Mesenteric fat pad (tissue), 1 donor: ENCODE results near the gene STAT5B. TPM values are rescaled to one million over a fixed set of nuclear protein-coding genes. Genes with fewer than 3 reads are reported as not detected.

Source experiments
- DNase-seq: peaks from one replicate; pipeline ENCODE4 v3.0.0-alpha.2; 2020; ENCODE audit warnings: low spot score
- total RNA-seq: library from RNA; stranded (reverse); fragmentation: NEBNext Ultra II Directional; extraction: Animal tissue kit (Norgen Biotek cat#: 25700); gene quantifications from one replicate; pipeline ENCODE4 v1.2.1, GENCODE V29; 2021
- donor health status: DM: yes; HTN: yes; CAD: no.

Gene STAT5B
- total RNA-seq, 1 donor from 2014 or later: 106 TPM

DNA sequence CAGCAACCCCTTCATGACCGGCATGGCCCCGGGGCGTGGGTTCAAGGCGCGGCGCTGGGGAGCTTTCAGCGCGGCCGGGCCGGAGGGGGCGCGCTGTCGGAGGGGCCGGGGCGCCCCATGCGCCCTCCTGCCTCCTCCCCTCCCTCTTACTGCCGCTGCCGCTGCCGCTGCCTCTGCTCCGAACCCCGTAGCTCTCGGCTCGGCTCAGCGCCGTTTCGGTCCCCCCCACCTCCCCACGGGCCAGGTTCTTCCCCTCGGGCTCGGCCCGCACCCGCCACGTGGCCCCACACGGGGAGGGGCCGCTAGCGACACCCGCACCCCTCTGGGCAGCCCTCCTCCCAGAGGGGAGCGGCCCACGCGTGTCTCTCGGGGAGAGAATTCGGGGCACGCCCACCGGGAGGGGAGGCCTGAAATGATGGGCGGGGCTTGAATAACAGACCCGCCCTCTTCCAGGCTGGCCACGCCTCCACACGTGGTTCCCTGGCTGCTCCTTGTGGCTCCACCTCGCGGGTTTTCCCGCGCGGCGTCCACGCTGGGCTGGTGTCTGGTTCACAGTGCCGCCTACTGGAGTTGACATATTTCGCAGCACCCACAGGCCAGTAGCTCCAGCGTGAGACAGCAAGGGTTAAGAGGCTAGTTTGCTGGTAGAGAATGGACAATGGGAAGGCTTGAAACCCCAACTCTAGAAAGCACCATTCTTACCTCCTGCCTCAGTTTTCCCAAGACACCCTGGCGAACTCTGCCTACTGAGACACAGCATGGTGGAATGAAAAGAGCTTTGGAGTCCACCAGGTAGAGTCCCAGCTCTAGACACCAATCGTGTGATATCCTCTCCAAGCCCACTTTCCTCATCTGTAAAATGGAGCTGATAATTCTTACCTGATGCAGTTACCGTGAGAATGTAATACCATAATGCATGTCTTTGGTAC is 95.0 kb downstream of the STAT5B start, which contains the start of gene KCNH4:
Gene KCNH4, minus strand, starts transcription at position 221 of the 929 bp plus-strand sequence. Its CDS starts 197 bp downstream, at position 24.
- DNase-seq: peak; percentile 96

GRCh38 chr17:42180411-42180921 is 95.7 kb downstream of the STAT5B start:
- no peak for DNase-seq

GRCh38 chr17:42179911-42180410 is 96.2 kb downstream of the STAT5B start:
- DNase-seq: no peak

- DNase-seq: no peak
These were observed 96.9 kb downstream of the STAT5B start for GRCh38 chr17:42179335-42179734.

- no peak for DNase-seq
These were observed 97.4 kb downstream of the STAT5B start for GRCh38 chr17:42178817-42179216.

- no peak for DNase-seq
These were observed 98.5 kb downstream of the STAT5B start for GRCh38 chr17:42177684-42178083.

DNA sequence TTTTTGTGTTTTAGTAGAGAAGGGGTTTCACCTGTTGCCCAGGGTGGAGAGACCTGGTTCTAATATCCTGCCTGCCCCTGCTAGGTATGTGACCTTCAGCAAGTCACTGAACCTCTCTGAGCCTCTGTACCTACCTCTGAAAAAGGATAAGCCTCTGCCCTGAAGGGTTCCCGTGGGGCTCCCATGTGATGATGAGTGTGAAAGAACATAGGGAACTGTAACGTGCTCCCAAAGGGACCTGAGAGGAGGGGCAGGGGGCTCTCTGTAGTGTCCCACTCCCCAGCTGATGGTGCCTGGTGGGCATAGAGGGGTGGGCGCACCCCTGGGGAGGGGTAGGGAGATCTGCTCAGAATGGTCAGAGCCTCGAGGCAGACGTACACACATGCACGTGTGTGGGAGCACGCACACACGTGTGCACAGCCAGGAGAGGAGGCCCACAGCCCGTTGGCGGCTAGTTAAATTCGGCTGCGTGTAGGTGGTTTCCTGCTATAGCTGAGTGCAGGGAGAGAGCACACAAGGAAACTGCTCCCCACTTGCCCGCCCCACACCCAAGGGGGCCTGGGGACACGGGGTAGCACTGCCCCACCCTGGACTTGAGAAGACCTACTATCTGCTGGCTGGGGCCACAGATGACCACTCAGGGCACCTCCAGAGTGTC is 101.9 kb downstream of the STAT5B start:
- DNase-seq: no peak

DNA sequence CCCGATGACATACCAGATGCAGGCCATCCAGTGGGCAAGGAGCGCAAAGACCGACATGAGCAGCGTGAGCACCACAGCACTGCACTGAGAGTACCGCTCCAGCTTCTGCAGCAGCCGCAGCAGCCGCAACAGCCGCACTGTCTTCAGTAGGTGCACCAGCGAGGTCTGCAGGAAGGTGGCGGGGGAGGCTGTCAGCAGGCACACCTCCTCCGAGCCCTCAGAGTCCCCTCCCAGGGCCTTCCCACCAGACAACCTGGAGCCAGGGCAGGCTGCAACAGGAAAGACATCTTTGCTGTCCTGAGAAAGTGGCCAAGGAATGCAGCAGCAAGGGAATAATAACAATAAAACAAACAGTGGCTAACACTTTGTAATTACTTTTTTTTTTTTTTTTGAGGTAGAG is 104.4 kb downstream of the STAT5B start:
- DNase-seq: no peak

- DNase-seq: no peak
These were observed 106.8 kb downstream of the STAT5B start for GRCh38 chr17:42169351-42169750.

- DNase-seq: no peak
These were observed 108.4 kb downstream of the STAT5B start for GRCh38 chr17:42167807-42168206.

DNA sequence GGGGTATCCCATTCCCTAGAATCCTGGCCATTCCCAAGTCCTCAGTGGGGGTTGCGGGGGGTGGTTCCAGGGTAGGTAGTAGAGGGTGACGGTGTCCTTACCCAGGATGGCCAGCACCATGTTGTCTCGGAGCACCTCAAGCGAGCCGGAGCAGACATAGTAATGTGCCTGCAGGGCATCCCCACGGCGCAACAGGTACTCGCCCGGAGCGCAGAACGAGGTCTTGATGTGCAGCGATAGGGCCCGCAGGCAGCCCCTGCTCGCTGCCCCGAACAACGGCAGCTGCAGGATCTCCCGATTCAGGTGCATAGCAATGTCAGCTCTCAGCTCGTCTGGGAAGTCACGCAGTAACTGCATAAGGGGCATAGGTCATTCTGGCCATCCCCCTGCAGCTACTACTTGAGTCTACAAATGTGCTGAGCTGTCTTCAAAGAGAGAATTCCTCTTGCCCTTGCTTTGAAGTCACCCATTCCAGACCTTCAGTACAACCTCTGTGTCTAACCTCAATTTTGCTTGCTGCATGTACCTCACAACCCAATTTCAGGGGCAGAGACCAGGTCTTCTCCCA is 109.9 kb downstream of the STAT5B start:
- no peak for DNase-seq

GRCh38 chr17:42165751-42166150 is 110.4 kb downstream of the STAT5B start:
- DNase-seq: no peak

- DNase-seq: no peak
These were observed 112.3 kb downstream of the STAT5B start for GRCh38 chr17:42163696-42164407.

- DNase-seq: no peak
These were observed 113.1 kb downstream of the STAT5B start for GRCh38 chr17:42163113-42163512.

DNA sequence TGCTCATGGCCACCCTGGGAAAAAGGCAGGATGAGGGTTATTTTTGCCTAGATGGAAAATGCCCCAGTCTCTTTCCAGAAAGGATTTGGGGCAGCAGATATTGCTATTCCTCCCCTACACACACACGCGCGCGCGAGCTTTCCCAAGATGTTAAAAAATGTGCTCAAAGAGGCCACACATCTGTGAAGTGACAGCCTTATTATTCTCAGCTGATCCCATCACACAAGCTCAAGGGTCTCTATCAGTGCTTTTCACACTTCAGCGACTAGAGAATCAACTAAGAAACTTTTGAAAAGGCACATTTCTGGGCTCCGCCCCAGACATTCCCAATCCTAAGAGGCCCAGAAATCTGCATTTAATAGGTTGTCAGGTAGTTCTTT is 115.7 kb downstream of the STAT5B start:
- no peak for DNase-seq

DNA sequence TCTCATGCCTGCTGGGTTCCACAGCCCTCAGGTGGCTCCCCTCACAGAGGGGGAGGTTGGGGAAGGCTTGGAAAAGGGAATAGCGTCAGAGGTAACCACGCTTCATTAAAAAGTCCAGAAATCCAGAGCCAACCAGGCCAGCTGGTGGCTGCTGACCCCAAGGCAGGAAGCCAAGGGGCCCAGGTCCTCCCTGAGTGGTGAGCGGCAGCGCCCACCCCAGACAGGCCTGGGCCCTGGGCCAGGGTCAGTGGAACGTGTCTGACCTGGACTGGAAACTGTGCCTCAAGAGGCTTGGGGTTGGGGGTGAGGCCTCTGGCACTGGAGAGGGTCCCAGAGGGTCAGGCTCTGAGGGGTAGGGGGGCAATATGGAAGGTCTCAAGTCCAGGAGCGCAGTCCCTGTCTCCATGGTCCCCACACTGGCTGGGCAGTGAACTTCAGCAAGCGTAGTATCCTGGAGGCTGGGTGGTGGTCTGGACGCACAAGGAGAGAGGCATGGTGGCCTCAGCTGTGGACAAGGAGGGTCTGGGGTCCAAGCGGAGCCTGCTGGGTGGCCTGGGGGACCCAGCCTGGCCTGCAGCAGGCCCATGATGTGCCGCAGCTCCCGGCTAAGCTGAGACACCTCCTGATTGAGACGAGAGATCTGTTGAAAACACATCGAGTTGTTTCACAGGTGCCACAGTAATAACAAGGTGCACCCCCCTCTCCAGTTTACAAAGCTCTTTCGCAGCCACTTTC is 116.2 kb downstream of the STAT5B start:
- no peak for DNase-seq

GRCh38 chr17:42155614-42156045 is 120.6 kb downstream of the STAT5B start:
- DNase-seq: no peak

DNA sequence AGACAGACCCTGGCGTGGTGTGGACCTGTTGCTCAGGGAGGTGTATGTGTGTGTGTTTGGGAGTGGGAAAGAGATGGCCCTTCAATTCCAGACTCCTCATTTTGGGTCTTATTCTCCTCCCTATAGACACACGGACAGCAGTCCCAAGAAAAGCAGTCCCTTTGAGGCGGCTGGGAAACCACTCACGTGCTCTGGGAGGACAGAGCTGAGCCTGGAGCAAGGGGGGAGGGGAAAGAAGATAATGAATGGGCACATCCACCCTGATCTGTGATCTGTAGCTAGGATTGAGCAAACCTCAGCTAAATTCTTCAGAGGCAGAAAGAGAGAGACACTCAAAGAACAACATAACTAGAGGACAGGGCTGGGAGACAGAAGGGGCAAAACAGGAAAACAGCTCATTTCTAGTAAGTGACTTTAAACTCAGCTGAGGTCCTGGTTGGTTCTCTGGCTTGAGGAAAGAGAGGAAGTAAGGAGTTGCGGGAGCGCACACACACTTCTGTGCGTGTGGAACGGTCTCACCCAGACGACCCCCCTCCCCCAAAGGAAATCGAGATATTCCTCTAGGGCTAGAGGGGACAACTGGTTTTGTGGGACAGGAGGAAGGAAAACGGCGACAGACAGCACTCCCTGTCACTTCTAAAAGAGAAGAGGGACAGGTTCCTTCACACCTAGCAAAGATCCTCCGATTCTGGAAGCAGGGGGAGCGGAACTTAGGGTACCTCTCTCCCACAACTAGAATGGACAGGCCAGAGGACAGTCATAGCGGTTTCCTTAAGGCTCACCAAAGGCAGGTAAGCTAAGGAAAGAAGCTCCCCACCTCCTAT is 122.1 kb downstream of the STAT5B start:
- no peak for DNase-seq
